CD4-positive, alpha-beta T cell treated with Interleukin-17A for 4 hours (primary cell): ENCODE results near the gene MXRA8.
"Not testable (repeated sequence)": the region's sequence is repeated elsewhere in the genome, so short reads cannot be mapped to it uniquely, and the experiment has no call there.

ENCODE experiments used
- DNase-seq: peaks from one replicate; pipeline ENCODE4 v3.0.0-alpha.2; 2020; ENCODE audit warnings: mixed read lengths

The MXRA8 gene

GRCh38 chr1:1358433-1359271 lies at the start of gene MXRA8:
MXRA8 (minus strand) TSS chr1:1358555; CDS start chr1:1358504, 51 bp downstream.
- DNase-seq: no peak

DNA sequence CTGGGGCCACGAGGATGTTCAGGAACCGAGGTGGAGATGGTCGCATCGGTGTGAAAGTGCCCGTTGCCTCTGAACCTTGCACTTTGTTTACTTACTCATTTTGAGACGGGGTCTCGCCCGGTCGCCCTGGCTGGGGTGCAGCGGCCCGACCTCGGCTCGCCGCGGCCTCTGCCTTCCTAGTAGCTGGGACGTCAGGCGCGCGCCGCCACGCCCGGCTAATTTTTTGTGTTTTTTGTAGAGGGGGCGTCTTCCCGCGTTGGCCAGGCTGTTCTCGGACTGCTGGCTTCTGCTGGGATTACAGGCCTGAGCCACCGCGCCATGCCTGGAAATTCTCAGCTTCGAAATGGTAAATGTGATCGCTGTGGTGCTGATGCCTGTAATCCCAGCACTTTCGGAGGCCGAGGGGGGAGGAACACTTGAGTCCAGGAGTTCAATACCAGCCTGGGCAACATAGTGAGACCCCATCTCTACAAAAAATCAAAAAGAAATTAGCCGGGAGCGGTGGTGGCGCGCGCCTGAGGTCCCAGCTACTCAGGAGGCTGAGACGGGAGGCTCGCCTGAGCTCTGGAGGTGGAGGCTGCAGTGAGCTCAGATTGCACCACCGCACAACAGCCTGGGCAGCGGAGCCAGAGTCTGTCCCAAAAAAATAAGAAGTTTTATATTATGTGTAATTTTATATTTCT lies 49.4 kb upstream of the MXRA8 start:
- peak; percentile 24 for DNase-seq

GRCh38 chr1:1406821-1407635 lies 48.7 kb upstream of the MXRA8 start, which contains the start of gene MRPL20:
MRPL20 (minus strand) TSS chr1:1407293; CDS start chr1:1407217, 76 bp downstream.
- DNase-seq: peak; percentile 96

DNA sequence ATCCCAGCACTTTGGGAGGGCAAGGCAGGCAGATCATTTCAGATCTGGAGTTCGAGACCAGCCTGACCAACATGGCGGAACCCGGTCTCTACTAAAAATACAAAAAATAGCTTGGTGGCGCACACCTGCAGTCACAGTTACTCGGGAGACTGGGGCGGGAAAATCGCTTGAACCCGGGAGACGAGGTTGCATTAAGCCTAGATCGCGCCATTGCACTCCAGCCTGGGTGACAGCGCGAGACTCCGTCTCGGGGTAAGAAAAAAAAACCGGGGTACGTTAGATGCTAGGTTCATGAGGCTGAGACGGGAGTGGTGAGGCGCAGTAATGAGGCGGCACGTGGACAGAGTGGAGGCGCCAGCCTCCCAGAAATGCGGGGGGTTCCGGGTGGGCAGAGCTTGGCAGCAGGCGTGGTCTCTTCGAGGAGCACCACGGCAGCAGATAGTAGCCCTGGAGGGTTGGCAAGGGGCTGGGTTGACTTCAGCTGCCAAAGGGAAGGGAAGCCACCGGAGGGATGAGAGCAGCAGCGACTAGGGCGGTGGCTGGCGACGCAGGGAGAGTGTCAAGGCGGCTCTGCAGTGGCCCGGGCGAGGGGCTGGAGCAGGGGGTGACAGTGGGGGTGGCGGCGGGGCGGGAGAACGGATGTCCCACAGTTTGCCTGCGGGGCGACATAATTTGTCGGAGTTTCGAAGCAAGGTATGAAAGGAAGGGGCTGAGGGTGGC lies 47.9 kb upstream of the MXRA8 start:
- no peak for DNase-seq

- DNase-seq: no peak
Measured at GRCh38 chr1:1403653-1404052, 45.3 kb upstream of the MXRA8 start.

DNA sequence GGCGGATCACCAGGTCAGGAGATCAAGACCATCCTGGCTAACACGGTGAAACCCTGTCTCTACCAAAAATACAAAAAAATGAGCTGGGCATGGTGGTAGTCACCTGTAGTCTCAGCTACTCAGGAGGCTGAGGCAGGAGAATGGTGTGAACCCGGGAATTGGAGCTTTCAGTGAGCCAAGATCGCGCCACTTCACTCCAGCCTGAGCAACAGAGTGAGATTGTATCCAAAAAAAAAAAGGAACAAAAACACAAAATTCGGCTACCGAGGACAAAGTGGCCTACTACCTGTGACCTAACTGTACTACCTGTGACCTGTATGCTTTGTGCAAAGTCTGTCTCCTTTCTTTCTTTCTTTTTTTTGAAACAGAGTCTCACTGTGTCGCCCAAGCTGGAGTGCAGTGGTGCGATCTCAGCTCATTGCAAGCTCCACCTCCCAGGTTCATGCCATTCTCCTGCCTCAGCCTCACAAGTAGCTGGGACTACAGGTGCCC lies 44.6 kb upstream of the MXRA8 start:
- not testable (repeated sequence) for DNase-seq

DNA sequence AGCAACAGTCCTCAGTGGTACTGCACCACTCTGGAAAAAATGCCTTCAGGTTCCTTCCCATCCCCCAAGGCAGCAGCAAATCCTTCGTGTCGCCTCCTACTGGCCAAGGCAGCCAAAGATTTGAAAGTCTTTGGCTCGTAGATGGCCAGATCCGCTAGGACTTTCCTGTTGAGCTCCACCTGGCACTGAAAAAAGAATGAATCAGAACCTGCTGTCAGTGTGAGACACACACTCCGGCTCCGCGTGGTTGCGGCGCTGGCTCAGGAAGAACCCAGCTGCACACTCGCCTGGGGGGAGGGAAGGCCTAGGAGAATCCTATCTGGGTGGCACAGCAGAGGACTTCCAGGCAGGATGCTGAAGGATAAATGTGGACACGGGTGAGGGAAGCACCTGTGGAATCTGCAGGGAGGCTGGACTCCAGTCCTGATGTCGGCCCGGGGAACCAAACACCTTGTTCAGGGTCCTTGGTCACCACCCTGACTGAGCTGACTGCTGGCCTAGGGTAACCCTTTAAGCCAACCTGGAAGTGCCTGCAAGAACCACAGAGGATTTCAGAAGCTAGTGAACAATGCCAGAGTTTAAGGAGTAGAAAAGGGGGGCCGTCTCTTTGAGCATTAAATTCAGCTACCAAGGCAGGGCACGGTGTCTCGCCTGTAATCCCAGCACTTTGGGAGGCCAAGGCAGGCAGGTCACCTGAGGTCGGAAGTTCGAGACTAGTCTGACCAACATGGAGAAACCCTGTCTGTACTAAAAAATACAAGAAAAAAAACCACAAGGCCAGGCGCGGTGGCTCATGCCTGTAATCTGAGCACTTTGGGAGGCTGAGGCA lies 43.9 kb upstream of the MXRA8 start:
- DNase-seq: no peak

DNA sequence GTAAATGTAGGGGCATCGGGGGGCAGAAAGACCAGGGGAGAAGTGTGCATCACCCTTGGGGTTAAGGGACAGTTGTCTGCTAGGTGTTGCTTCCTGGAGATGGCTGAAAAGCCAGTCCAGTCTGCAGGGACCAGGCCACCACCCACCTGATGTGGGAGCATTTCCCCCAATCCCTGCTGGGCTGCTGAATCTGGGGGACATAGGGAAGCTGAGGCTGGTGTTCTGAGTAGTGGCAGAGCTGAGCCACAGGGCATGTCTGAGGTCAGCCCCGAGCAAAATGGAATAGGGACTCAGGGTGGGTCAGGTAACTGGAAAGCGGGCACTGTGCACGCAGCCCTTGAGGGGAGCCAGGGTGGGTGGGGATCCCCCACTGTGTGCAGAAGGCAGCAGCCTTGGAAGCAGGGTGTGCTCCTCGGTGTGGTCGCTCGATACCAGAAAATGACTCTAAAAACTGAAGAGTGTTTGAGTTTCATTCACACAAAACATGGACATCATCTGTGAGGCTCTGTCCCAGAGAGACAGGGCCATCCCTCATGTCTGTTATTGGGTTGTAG lies 43.2 kb upstream of the MXRA8 start:
- DNase-seq: no peak

- DNase-seq: no peak
Measured at GRCh38 chr1:1400576-1401456, 42.5 kb upstream of the MXRA8 start.

- DNase-seq: no peak
Measured at GRCh38 chr1:1399872-1400575, 41.7 kb upstream of the MXRA8 start.

GRCh38 chr1:1399187-1399871 lies 41.0 kb upstream of the MXRA8 start, which contains the start of gene CCNL2:
CCNL2 (minus strand) TSS chr1:1399335; CDS start chr1:1399306, 29 bp downstream.
- peak; percentile 99 for DNase-seq

GRCh38 chr1:1398677-1399186 lies 40.4 kb upstream of the MXRA8 start:
- no peak for DNase-seq

- DNase-seq: no peak
Measured at GRCh38 chr1:1397839-1398523, 39.6 kb upstream of the MXRA8 start.

GRCh38 chr1:1395166-1395565 lies 36.8 kb upstream of the MXRA8 start:
- DNase-seq: no peak

- no peak for DNase-seq
Measured at GRCh38 chr1:1394116-1394515, 35.8 kb upstream of the MXRA8 start.

- DNase-seq: no peak
Measured at GRCh38 chr1:1393428-1393827, 35.1 kb upstream of the MXRA8 start.

DNA sequence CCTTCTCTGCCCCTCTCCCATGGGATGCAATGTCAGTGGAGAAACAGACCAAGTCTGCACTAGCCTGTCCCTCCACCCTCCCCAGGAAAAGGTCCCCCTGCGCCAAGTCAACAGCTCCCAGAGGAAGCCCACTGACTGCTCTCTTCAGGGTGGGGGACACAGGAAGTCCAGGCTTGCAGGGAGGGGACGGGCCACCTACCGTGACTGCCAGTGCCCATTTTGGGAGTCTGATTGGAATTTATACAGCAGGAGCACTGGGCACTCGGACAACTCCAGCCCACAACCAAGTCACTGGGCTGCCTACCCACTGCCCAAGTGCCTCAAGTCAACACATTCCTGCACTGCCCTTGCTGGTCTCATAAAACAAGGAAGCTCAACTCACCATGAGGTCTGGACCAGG lies 34.7 kb upstream of the MXRA8 start:
- no peak for DNase-seq

GRCh38 chr1:1391225-1391624 lies 32.9 kb upstream of the MXRA8 start:
- no peak for DNase-seq
